Activated CD8-positive, alpha-beta memory T cell treated with anti-CD3 and anti-CD28 coated beads for 4 hours (primary cell): Measurements from ENCODE around the gene DOCK9.

ENCODE experiments used
- DNase-seq, 2 donors: peaks; one replicate each; pipeline ENCODE4 v3.0.0-alpha.2; 2020; ENCODE audit warnings: low read depth in 2 of 2

Gene DOCK9

GRCh38 chr13:98886587-98887230 lies 91.2 kb downstream of the DOCK9 start:
- no peak for DNase-seq

- no peak for DNase-seq
Measured at GRCh38 chr13:98885600-98885999, 92.3 kb downstream of the DOCK9 start.

GRCh38 chr13:98883998-98884397 lies 93.9 kb downstream of the DOCK9 start:
- DNase-seq: no peak

- no peak for DNase-seq
Measured at GRCh38 chr13:98881390-98881789, 96.5 kb downstream of the DOCK9 start.

GRCh38 chr13:98880677-98881076 lies 97.2 kb downstream of the DOCK9 start:
- no peak for DNase-seq

GRCh38 chr13:98879957-98880356 lies 97.9 kb downstream of the DOCK9 start:
- no peak for DNase-seq

- no peak for DNase-seq
Measured at GRCh38 chr13:98879127-98879520, 98.7 kb downstream of the DOCK9 start.

GRCh38 chr13:98878486-98879126 lies 99.3 kb downstream of the DOCK9 start:
- DNase-seq: no peak

GRCh38 chr13:98877936-98878335 lies 99.9 kb downstream of the DOCK9 start:
- DNase-seq: no peak

GRCh38 chr13:98877466-98877865 lies 100.4 kb downstream of the DOCK9 start:
- DNase-seq: no peak

- DNase-seq: no peak
Measured at GRCh38 chr13:98875146-98875729, 102.6 kb downstream of the DOCK9 start.

- no peak for DNase-seq
Measured at GRCh38 chr13:98874029-98874397, 103.9 kb downstream of the DOCK9 start.

- DNase-seq: no peak
Measured at GRCh38 chr13:98873377-98874028, 104.4 kb downstream of the DOCK9 start.

- DNase-seq: no peak
Measured at GRCh38 chr13:98871727-98872126, 106.1 kb downstream of the DOCK9 start.

- DNase-seq: no peak
Measured at GRCh38 chr13:98869408-98870090, 108.3 kb downstream of the DOCK9 start.

- no peak for DNase-seq
Measured at GRCh38 chr13:98868932-98869331, 108.9 kb downstream of the DOCK9 start.

- DNase-seq: no peak
Measured at GRCh38 chr13:98866882-98867281, 111.0 kb downstream of the DOCK9 start.

GRCh38 chr13:98860491-98860890 lies 117.4 kb downstream of the DOCK9 start:
- no peak for DNase-seq

- no peak for DNase-seq
Measured at GRCh38 chr13:98858191-98858590, 119.7 kb downstream of the DOCK9 start.

- DNase-seq: no peak
Measured at GRCh38 chr13:98856983-98857382, 120.9 kb downstream of the DOCK9 start.

- DNase-seq: no peak
Measured at GRCh38 chr13:98854448-98854847, 123.4 kb downstream of the DOCK9 start.

GRCh38 chr13:98853771-98854221 lies 124.1 kb downstream of the DOCK9 start:
- DNase-seq: no peak
